ENCODE results near the gene PES1.
"Not testable (repeated sequence)": the region's sequence is repeated elsewhere in the genome, so short reads cannot be mapped to it uniquely, and the experiment has no call there.

The PES1 gene

GRCh38 chr22:30551813-30552212 lies 39.9 kb downstream of the PES1 start:
- not testable (repeated sequence) for DNase-seq

GRCh38 chr22:30547188-30547587 lies 44.5 kb downstream of the PES1 start:
- DNase-seq = no peak

- no peak for DNase-seq
Measured at GRCh38 chr22:30546616-30547015, 45.1 kb downstream of the PES1 start, which contains the start of gene SEC14L6. Gene SEC14L6, minus strand, starts transcription at chr22:30546741. Its CDS starts 59 bp downstream, at chr22:30546682.

GRCh38 chr22:30542811-30543188 lies 48.9 kb downstream of the PES1 start:
- no peak for DNase-seq

GRCh38 chr22:30541961-30542810 lies 49.5 kb downstream of the PES1 start:
- DNase-seq = no peak

- not testable (repeated sequence) for DNase-seq
Measured at GRCh38 chr22:30541511-30541910, 50.2 kb downstream of the PES1 start.

- no peak for DNase-seq
Measured at GRCh38 chr22:30539368-30539767, 52.3 kb downstream of the PES1 start.

- DNase-seq = no peak
Measured at GRCh38 chr22:30538280-30538679, 53.4 kb downstream of the PES1 start.

GRCh38 chr22:30537083-30537731 lies 54.5 kb downstream of the PES1 start:
- DNase-seq = no peak

- DNase-seq = no peak
Measured at GRCh38 chr22:30535182-30535581, 56.5 kb downstream of the PES1 start.

- no peak for DNase-seq
Measured at GRCh38 chr22:30531651-30532608, 59.8 kb downstream of the PES1 start.

- no peak for DNase-seq
Measured at GRCh38 chr22:30526656-30527055, 65.1 kb downstream of the PES1 start.
